ENCODE results near the gene CTAG1B.
"Not testable (repeated sequence)": the region's sequence is repeated elsewhere in the genome, so short reads cannot be mapped to it uniquely, and the experiment has no call there.

The CTAG1B gene

DNA sequence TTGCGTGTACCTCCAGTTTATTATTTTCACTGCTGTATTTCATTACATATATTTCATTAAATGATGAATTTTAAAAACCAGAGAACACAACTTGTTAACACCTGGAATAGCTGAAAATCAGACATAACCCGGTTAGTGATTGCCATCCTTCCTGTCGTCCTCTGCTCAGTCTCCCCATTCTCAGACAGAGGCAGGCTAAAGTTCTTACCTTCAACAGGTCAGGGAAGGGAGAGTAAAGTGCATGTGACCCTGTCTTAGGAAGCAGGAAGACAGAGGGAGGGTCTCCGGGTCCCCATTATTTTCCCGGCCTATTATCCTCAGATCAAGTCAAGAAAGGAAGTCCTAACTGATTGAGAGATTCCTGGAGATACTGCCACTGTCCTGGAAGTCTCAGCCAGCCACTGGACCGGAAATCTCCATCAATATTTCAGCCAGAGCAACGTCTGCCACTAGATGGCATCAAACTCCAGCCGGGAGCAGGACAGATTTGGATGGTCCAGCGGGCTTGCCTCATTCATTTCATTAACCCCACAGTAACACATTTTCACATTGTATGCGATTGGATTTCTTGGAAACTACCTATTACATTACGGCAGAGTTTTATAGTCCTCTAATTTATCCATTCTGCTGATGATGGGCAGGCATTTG is 1.8 kb upstream of the CTAG1B start:
- not testable (repeated sequence) for DNase-seq

DNA sequence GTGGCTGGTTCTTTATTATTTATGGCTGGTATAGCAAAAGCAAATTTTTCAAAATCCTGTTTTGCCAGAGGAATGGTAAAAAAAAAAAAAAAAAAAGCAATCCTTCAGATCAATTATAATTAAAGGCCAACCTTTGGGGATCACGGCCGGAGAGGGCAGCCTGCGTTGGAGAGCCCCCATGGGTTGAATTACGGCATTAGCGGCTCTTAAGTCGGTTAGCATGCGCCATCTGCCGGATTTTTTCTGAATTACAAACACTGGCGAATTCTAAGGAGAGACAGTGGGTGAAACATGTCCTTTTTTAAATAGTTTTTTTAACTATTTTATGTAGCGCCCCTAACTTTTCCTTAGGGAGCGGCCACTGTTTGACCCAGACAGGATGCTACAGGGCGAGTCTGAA is 5.5 kb downstream of the CTAG1B start:
- not testable (repeated sequence) for DNase-seq

DNA sequence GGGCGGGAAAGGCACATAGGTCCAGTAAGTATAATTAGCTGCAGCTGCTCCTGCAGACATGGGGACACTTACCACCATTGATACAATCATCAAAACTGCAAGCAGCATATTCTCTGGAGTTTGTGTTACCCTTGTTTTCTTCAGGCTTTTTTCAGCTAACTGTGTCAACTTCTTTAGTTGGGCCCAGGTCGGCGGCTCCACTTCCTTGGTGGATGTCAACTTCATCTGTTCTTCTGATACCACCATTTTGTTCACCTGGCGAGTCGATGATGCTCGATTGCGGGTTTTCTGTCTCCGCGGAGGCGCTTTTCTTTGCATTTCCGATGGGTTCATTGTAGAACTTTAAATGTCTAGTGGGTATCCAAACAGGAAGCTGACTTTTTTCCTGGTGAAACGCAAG is 7.9 kb downstream of the CTAG1B start:
- DNase-seq: not testable (repeated sequence)

DNA sequence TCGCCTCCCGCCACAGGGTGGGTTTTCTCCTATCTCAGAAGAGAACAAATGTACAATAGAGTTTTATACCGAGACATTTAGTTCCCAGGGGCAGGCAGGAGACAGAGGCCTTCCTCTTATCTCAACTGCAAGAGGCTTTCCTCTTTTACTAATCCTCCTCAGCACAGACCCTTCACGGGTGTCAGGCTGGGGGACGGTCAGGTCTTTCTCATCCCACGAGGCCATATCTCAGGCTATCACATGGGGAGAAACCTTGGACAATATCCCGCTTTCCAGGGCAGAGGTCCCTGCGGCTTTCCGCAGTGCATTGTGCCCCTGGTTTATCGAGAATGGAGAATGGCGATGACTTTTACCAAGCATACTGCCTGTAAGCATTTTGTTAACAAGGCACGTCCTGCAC is 10.3 kb downstream of the CTAG1B start:
- not testable (repeated sequence) for DNase-seq

DNA sequence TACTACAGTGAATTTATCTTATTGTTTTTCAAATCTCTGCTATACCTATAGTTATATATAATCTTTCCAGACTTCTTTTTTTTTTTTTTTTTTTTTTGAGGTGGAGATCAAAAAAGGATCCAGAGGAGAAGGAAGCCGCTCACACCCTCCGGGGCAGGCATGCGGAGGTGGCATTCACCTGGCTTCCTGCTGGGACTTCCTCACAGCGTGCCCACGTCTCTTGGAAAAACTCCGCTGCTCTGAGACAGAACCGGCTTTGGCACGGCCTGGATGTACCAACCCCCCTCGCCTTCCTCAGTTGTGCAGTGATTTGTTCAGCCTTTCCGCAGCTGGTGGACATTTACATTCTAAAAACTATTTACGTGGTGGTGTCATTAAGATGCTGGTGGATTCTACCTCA is 11.1 kb downstream of the CTAG1B start:
- not testable (repeated sequence) for DNase-seq

DNA sequence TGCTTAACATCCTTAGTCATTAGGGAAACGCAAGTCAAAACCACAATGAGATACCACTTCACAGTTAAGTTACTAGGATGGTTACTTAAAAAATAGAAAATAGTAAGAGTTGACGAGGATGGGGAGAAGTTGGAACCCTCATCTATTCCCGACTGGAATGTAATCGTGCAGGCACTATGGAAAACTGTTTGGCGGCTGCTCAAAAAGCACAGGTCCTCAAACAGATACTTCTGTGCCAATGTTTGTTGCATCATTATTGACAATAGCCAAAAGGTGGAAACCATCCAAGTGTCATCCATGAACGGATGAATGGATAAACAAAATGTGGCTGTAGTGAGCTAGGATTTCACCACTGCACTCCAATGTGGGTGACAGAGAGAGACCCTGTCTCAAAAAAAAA is 11.7 kb downstream of the CTAG1B start:
- no peak for DNase-seq

DNA sequence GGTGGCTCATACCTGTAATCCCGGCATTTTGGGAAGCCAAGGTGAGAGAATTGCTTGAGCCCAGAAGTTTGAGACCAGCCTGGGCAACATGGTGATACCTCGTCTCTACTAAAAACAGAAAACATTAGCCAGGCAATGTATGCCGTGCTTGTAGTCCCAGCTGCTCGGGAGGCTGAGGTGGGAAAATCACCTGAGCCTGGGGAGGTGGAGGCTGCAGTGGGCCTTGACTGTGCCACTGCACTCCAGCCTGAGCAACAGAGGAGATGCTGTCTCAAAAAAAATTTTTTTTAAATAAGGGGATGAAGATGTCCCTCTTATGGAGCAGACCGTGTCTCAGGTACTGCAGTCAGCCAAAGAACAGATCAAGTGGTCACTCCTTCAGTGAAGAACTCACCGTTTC is 13.5 kb downstream of the CTAG1B start:
- no peak for DNase-seq

DNA sequence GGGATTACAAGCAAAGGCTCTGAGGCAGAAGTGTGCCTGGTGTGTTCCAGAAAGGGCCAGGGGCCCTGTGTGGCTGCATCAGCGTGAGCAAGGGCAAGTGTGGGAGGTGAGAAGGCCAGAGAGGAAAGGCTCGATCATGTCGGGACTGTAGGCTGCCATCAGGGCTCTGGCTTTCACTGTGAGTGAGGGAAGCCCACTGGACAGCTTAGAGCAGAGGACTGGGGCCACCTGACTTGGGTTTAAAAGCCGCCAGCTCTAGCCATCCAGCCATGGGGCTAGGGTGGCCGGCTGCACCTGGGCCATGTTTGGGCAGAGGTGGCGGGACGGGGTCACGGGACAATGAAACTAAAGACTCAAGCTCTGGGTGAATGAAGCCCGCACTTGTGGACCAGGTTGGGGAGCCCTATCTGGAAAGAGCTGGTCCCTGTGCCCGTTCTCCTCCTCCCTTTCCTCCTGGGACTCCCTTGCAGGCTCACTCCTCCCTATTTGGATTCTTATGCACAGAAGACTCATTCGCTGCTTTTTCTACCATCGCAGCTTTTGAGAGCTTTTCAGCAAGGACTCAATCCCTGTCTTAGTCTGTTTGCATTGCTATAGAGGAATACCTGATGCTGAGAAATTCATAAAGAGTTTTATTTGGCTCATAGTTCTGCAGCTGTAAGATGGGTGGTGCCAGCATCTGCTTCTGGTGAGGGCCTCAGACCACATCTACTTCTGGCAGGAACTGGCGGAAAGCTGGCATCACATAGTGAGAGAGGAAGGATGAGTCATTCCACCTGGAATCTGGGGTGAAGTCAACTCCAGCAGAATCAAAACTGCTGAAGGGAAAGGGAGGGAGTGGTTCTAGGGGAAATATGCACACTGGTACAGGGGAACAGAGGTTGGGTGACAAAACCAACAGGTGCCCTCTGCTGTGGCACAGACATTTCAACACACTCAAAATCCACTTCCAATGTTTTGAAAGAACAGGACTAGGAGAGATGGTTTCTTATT is 15.3 kb downstream of the CTAG1B start:
- no peak for DNase-seq

DNA sequence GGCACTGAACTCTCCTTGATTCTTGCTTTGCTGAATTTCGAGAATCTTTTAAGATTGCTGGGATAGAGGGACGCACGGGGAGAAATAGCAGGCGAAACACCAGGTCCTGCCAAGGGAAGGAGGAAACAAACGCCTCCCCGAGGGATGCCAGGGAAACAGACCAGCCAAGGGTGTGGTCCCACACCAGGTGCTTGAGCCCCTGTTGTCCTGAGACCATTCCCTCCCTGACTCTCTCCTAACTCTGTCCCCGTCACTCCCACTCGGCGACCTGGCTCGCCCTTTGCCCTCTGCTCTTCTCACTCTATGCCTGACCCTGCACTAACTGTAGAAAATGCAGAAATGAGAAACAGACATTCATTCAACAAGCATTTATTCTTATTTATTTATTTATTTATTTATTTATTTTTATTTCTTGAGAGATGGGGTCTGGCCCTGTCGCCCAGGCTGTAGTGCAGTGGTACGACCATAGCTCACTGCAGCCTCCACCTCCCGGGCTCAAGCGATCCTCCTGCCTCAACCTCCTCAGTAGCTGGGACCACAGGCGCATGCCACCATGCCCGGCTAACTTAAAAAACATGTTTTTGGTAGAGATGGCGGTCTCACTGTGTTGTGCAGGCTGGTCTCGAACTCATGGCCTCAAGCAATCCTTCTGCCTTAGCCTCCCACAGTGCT is 16.2 kb downstream of the CTAG1B start:
- DNase-seq: no peak

DNA sequence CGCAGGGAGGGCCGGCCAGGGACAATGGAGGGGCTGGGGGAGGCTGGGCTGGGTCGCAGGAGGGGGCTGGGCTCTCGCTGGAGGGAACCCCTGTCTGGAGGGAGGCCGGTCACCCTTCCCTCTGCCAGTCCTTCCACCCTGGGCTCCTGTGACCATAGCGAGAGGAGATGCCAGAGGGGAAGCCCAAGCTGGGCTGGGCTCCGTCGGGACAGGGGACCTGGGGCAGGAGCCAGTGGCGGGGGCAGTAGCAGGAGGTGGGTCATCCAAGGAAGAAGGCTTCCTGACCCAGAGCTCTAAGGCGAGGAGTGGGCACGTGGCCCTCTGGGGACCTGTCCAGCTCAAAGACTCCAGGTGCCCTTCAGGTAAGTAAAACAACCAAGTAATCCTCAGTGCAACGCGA is 16.9 kb downstream of the CTAG1B start:
- DNase-seq: no peak

DNA sequence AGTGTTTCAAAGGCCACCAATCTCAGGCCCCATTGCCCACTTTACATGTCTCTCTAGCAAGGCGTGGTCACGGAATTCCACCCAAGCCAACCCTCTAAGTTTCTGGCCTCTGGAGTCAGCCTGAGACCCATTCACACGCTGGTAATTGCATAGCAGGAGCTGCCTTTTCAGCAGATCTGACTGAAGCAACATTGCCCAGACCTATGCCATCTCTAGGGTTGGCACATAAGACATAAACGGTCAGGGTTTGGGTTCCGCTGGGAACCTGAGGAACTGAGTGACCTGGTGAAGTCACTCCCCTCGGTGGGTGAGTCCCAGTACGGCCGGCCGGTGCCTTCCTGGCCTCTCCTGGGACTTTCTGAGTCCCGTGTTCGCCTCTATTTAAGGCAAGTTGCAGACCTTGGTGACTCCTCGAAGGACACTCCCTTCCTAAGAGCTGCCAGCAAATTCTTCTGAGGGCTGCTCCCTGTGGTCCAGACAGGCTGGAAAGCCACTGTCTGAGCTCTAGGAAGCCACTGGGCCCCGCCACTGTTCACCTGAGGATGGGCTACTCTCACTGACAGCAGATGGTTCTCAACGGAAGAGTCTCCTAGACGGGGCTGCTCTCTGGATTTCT is 18.2 kb downstream of the CTAG1B start:
- no peak for DNase-seq

DNA sequence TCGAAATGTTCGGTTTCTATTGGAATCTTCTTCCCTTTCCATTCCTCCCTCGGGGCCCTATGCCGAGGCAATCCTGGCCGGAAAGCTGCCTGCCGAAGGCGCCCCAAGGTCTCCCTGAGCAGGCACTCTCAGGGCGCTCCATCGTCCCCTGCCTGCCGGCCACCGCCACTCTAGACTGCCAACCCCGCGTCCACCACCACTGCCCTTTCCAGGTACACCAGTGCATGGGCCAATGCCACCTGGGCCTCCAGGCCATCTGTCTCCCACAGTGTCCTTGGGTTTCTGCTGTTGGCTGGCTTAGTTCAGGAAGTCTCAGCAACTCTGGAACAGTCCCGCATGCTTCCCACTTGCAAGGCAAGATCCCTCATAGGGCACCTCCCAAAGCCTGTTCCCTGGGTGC is 19.6 kb downstream of the CTAG1B start:
- no peak for DNase-seq

DNA sequence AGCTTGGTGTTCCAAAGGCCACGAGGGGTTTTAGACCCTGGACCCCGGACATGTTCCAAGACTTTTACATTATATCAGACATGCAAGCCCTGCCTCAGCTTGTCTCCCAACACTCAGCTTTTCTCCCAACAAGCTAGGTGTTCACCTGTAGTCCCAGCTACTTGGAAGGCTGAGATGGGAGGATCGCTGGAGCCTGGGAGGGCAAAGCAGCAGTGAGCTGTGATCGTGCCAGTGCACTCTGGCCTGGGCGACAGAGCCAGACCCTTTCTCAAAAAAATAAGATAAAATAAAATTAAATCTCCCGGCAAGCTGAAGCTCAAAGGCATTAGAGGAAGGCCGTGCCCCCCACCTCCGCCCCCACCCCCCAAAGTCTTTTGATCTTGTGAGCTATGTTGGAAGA is 20.4 kb downstream of the CTAG1B start:
- no peak for DNase-seq

DNA sequence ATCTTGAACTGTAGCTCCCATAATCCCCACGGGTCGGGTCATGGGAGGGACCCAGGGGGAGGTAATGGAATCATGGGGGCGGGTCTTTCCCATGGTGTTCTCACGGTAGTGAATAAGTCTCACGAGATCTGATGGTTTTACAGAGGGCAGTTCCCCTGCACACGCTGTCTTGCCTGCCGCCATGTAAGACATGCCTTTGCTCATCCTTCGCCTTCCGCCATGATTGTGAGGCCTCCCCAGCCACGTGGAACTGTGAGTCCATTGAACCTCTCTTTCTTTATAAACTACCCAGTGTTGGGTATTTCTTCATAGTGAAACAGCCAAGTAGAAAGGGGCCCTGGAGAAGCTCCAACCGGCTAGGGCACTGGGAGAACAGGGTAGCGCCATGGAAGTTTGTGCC is 21.9 kb downstream of the CTAG1B start:
- no peak for DNase-seq

DNA sequence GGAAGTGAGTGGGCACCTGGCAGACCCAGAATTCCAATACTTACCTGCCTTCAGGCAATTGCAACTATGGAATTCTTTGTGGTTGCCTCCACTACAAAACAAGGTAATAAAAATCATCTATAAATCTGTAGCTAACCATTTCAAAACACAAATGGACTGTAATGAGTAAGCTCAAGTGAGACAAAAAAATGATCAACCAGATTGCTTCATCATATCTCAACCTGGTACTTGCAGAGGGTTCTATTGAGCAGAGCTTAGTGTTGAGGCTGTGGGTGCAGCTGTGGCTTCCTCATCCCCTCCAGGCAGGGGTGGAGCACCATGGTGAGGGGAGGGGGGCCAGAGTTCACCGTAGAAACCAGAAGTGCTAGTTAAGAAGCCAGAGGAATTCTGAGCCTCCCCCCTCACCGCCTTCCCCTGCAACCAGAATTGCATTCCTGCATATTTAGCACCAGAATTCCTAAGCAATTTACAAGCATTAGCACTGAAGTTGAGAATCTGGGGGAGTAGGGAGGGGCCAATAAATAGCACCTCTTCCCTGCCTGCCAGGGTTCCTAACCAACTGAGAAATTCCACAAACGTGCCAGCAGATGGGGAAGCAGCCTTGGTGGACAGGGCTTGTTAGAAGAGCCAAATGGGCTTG is 22.7 kb downstream of the CTAG1B start:
- no peak for DNase-seq

DNA sequence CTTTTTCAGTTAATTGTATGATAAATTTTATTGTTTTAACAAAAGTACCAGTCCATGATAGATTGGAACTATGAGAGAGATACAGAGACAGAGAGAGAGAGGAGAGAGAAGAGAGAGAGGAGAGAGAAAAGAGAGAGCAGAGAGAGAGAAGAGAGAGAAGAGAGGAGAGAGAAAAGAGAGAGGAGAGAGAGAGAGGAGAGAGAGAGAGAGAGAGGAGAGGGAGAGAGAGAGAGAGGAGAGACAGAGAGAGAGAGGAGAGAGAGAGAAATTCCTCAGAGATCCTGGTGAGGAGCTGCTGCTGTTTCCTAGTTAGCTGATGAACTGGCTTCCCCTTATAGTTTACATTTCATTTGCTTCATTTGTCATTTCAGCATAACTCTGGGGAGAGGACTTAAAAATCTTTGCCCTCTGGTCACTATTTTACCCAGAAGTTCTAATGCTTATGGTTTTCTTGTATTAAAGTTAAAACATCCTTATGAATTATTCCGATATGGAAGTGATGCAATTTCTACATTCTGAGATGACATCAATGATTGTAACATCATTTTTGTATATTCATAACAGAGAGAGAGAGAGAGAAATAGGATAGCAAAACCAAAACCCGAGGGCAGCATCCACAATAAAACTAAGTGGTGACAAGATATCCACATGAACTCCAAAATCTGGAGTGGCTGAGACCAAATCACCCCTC is 23.4 kb downstream of the CTAG1B start:
- DNase-seq: no peak

DNA sequence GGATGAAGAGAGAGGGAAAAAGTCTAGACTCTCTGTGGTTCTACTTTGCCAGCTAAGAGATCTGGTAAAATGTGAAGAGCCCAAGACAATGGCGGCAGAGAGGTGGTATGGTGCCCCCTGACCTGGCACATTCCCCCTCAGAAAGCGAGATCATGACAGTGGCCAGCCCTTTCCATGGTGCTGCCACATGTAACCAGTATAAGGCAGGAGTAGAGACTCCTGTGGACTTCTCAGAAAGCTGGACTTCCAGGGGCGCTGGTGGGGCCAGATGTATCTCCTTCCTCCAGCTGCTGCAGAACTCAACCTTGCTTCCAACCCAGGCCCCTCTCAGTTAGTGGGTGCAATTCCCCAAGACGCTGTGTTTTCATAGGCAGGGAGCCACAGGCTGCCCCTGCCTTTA is 24.6 kb downstream of the CTAG1B start:
- no peak for DNase-seq

DNA sequence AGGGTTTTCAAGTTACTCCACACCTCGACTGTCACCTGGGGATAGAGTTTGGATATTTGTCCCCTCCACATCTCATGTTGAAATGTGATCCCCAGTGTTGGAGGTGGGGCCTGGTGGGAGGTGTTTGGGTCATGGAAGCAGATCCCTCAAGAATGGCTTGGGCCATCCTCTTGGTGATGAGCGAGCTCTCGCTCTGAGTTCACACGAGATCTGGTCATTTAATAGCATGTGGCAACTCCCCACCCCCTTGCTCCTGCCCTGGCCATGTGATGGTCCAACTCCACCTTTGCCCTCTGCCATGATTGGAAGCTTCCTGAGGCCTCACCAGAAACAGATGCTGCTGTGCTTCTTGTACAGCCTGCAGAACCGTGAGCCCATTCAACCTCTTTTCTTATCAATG is 25.9 kb downstream of the CTAG1B start:
- no peak for DNase-seq

DNA sequence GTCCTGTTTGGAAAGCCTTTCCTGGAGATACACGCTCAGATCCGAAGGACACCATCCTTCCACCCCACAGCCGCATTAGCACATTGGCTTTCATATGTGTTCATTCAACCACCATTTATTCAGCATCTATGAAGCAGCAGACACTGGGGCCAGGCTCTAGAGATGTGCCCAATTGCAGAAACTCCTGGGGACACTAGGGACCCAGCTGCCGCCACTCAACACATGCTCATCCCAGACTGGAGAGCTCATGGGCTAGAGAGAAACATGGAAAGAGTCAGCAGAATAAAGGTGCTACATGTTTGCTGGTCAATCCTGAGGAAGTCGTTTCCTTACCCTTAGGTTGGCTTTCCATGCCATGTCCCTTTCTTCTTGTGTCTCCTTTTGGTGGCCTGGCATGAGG is 26.6 kb downstream of the CTAG1B start:
- no peak for DNase-seq

DNA sequence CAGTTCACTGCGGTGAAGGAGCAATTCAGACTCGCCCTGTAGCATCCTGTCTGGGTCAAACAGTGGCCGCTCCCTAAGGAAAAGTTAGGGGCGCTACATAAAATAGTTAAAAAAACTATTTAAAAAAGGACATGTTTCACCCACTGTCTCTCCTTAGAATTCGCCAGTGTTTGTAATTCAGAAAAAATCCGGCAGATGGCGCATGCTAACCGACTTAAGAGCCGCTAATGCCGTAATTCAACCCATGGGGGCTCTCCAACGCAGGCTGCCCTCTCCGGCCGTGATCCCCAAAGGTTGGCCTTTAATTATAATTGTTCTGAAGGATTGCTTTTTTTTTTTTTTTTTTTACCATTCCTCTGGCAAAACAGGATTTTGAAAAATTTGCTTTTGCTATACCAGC is 28.7 kb downstream of the CTAG1B start:
- not testable (repeated sequence) for DNase-seq

DNA sequence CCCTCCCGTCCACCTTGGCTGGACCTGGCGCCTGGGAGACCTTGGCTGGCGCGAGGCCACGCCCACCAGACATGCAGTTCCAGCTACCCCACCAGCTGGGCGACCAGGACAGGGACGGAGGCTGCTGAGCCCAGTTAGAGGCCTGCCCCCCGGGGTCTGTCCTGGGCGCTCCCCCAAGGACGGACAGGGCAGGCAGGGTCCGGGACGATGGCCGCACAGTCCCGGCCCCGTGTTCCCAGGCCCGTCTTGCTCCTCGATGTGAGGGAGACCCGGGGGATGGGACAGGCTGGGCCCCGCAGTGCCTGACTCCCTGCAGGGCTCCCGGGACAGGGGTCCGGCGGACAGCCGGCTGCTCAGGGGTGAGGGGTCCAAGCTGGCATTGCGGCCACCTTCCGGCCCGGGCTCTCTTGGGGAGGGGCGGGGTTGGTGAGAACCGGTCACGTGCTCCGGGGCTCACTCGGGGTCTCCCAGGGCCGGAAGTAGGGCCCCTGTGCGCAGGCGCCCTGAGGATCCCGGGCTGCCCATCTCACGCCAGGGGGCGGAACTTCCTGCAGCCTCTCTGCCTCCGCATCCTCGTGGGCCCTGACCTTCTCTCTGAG is 34.4 kb downstream of the CTAG1B start, which contains the start of gene CTAG1A:
Gene CTAG1A (plus strand): TSS at position 549 of the 599 bp plus-strand sequence. CDS start 74 bp downstream, outside the sequence.
- DNase-seq: not testable (repeated sequence)

Data from stimulated activated CD4-positive, alpha-beta T cell treated with anti-CD3 and anti-CD28 coated beads, Interleukin-2, amount 100 ng/mL, for 24 hours (primary cell).